SK-N-SH treated with all-trans-retinoic acid at 6 μM for 48 hours (cell line): ENCODE data around the gene CDK6.

ENCODE experiments used
- ATAC-seq: fragments of 200-7000 bp; cut with Tn5 transposase; 3 replicates; pipeline ENCODE4 v1.9.1; 2020; ENCODE audit warnings: mild to moderate bottlenecking, moderate library complexity
- ARNTL ChIP-seq: fragments of 450-650 bp; formaldehyde crosslinking; IDR thresholded peaks from 2 replicates; pipeline ENCODE4 v1.5.0; 2020; ENCODE audit warnings: low read depth, mild to moderate bottlenecking, moderate library complexity, borderline replicate concordance
- BACH2 ChIP-seq: fragments of 250-450 bp; sonication (Bioruptor Pico); IDR thresholded peaks from 2 replicates; pipeline ENCODE4 v1.9.0; 2021; ENCODE audit warnings: mild to moderate bottlenecking, borderline replicate concordance
- CSDC2 ChIP-seq: fragments of 250-450 bp; sonication (Bioruptor Pico); IDR thresholded peaks from 2 replicates; pipeline ENCODE4 v1.5.0; 2020; ENCODE audit warnings: mild to moderate bottlenecking, moderate library complexity
- CSRNP3 ChIP-seq: fragments of 250-450 bp; sonication (Bioruptor Pico); IDR thresholded peaks from 2 replicates; pipeline ENCODE4 v1.5.1; 2021; ENCODE audit warnings: mild to moderate bottlenecking, moderate library complexity
- ESRRG ChIP-seq: fragments of 250-450 bp; sonication (Bioruptor Pico); IDR thresholded peaks from 2 replicates; pipeline ENCODE4 v1.6.1; 2021; ENCODE audit warnings: mild to moderate bottlenecking
- GLIS3 ChIP-seq: fragments of 250-450 bp; sonication (Bioruptor Pico); IDR thresholded peaks from 2 replicates; pipeline ENCODE4 v1.5.0; 2020; ENCODE audit warnings: mild to moderate bottlenecking, moderate library complexity
- ISL1 ChIP-seq: fragments of 250-450 bp; sonication (Bioruptor Pico); IDR thresholded peaks from 2 replicates; pipeline ENCODE4 v2.1.2; 2022; ENCODE audit warnings: mild to moderate bottlenecking, moderate library complexity
- PPARA ChIP-seq: fragments of 250-450 bp; sonication (Bioruptor Pico); IDR thresholded peaks from 2 replicates; pipeline ENCODE4 v1.5.0; 2020; ENCODE audit warnings: mild to moderate bottlenecking, borderline replicate concordance
- RARB ChIP-seq: fragments of 250-450 bp; sonication (Bioruptor Pico); IDR thresholded peaks from 2 replicates; pipeline ENCODE4 v1.8.0; 2021; ENCODE audit warnings: mild to moderate bottlenecking, moderate library complexity
- SNAI2 ChIP-seq: fragments of 250-450 bp; sonication (Bioruptor Pico); IDR thresholded peaks from 2 replicates; pipeline ENCODE4 v1.5.0; 2020; ENCODE audit warnings: mild to moderate bottlenecking, moderate library complexity
- TCF4 ChIP-seq: fragments of 250-450 bp; sonication (Bioruptor Pico); IDR thresholded peaks from 2 replicates; pipeline ENCODE4 v1.8.0; 2021; ENCODE audit warnings: mild to moderate bottlenecking, moderate library complexity, borderline replicate concordance
- TOX ChIP-seq: fragments of 250-450 bp; sonication (Bioruptor Pico); IDR thresholded peaks from 2 replicates; pipeline ENCODE4 v1.8.0; 2021; ENCODE audit warnings: mild to moderate bottlenecking, moderate library complexity, borderline replicate concordance
- ZFP3 ChIP-seq: fragments of 250-450 bp; sonication (Bioruptor Pico); IDR thresholded peaks from 2 replicates; pipeline ENCODE4 v1.5.0; 2020; ENCODE audit warnings: mild to moderate bottlenecking, moderate library complexity
- ZFP30 ChIP-seq: fragments of 450-650 bp; formaldehyde crosslinking; IDR thresholded peaks from 2 replicates; pipeline ENCODE4 v1.5.0; 2022; ENCODE audit warnings: mild to moderate bottlenecking, moderate library complexity
- ZNF565 ChIP-seq: fragments of 450-650 bp; formaldehyde crosslinking; conservative IDR thresholded peaks from 2 replicates; pipeline ENCODE4 v1.5.0; 2020; ENCODE audit warnings: low read depth, mild to moderate bottlenecking, moderate library complexity
- ZNF70 ChIP-seq: fragments of 450-650 bp; formaldehyde crosslinking; IDR thresholded peaks from 2 replicates; pipeline ENCODE4 v1.5.0; 2020; ENCODE audit warnings: mild to moderate bottlenecking, moderate library complexity
- ZNF8 ChIP-seq: fragments of 450-650 bp; formaldehyde crosslinking; IDR thresholded peaks from 2 replicates; pipeline ENCODE4 v1.5.0; 2020; ENCODE audit warnings: mild to moderate bottlenecking, moderate library complexity
- TF ChIP-seq, protein P1 (sequence below): fragments of 250-450 bp; sonication (Bioruptor Pico); IDR thresholded peaks from 2 replicates; pipeline ENCODE4 v1.8.0; 2021; ENCODE audit warnings: low read depth, mild to moderate bottlenecking, moderate library complexity, borderline replicate concordance
- TF ChIP-seq, protein P2 (sequence below): fragments of 250-450 bp; sonication (Bioruptor Pico); IDR thresholded peaks from 2 replicates; pipeline ENCODE4 v1.8.0; 2020; ENCODE audit warnings: mild to moderate bottlenecking, moderate library complexity, borderline replicate concordance
- TF ChIP-seq, protein P3 (sequence below): fragments of 250-450 bp; sonication (Bioruptor Pico); IDR thresholded peaks from 2 replicates; pipeline ENCODE4 v1.5.1; 2020; ENCODE audit warnings: low read depth, mild to moderate bottlenecking, moderate library complexity

The CDK6 gene

GRCh38 chr7:92817398-92817797 lies 19.0 kb downstream of the CDK6 start:
- TF ChIP-seq, protein P1, sequence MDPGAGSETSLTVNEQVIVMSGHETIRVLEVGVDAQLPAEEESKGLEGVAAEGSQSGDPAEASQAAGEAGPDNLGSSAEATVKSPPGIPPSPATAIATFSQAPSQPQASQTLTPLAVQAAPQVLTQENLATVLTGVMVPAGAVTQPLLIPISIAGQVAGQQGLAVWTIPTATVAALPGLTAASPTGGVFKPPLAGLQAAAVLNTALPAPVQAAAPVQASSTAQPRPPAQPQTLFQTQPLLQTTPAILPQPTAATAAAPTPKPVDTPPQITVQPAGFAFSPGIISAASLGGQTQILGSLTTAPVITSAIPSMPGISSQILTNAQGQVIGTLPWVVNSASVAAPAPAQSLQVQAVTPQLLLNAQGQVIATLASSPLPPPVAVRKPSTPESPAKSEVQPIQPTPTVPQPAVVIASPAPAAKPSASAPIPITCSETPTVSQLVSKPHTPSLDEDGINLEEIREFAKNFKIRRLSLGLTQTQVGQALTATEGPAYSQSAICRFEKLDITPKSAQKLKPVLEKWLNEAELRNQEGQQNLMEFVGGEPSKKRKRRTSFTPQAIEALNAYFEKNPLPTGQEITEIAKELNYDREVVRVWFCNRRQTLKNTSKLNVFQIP (CRISPR knock-in tag) = no peak
- TF ChIP-seq ISL1 (CRISPR knock-in tag) = no peak
- no peak for TF ChIP-seq ZFP3 (CRISPR knock-in tag)
- TF ChIP-seq CSDC2 = no peak
- TF ChIP-seq GLIS3 (CRISPR knock-in tag) = no peak
- TF ChIP-seq ZFP30 (CRISPR knock-in tag) = no peak
- ATAC-seq = no peak

DNA sequence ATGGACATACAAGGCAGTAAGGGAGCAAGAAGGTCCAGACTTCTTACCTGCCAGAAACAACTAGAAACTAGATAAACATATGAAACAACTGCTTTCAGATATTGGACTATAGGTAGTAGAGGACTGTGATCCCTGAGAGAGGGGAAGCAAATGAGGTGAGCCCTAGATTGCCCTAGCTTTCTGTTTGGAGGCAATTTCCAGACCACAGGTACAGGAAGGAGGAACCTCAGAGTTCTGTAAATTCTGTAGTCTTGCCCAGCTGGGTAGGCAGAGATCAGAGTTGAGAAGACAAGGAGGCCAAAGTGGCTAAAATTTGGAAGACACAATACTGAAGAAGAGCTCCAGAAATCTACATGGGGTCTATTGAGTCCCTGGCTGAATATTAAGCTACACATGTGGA lies 21.0 kb downstream of the CDK6 start:
- TF ChIP-seq ZNF8 (CRISPR knock-in tag) = no peak
- TF ChIP-seq, protein P2, sequence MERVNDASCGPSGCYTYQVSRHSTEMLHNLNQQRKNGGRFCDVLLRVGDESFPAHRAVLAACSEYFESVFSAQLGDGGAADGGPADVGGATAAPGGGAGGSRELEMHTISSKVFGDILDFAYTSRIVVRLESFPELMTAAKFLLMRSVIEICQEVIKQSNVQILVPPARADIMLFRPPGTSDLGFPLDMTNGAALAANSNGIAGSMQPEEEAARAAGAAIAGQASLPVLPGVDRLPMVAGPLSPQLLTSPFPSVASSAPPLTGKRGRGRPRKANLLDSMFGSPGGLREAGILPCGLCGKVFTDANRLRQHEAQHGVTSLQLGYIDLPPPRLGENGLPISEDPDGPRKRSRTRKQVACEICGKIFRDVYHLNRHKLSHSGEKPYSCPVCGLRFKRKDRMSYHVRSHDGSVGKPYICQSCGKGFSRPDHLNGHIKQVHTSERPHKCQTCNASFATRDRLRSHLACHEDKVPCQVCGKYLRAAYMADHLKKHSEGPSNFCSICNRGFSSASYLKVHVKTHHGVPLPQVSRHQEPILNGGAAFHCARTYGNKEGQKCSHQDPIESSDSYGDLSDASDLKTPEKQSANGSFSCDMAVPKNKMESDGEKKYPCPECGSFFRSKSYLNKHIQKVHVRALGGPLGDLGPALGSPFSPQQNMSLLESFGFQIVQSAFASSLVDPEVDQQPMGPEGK (CRISPR knock-in tag) = no peak
- no peak for TF ChIP-seq ESRRG (CRISPR knock-in tag)
- no peak for TF ChIP-seq BACH2
- TF ChIP-seq ZNF565 (CRISPR knock-in tag) = no peak
- TF ChIP-seq ZNF70 (CRISPR knock-in tag) = no peak
- TF ChIP-seq ZFP30 (CRISPR knock-in tag) = no peak
- ATAC-seq = no peak

- TF ChIP-seq ZFP30 (CRISPR knock-in tag) (no peak), ISL1 (CRISPR knock-in tag) (no peak), BACH2 (no peak), ARNTL (no peak), RARB (CRISPR knock-in tag) (no peak), ESRRG (CRISPR knock-in tag) (no peak), CSRNP3 (no peak), TOX (CRISPR knock-in tag) (no peak), ZNF8 (CRISPR knock-in tag) (no peak), SNAI2 (no peak), ZNF565 (CRISPR knock-in tag) (no peak), TCF4 (CRISPR knock-in tag) (no peak), GLIS3 (CRISPR knock-in tag) (no peak), CSDC2 (no peak), PPARA (CRISPR knock-in tag) (no peak)
- TF ChIP-seq, protein P3, sequence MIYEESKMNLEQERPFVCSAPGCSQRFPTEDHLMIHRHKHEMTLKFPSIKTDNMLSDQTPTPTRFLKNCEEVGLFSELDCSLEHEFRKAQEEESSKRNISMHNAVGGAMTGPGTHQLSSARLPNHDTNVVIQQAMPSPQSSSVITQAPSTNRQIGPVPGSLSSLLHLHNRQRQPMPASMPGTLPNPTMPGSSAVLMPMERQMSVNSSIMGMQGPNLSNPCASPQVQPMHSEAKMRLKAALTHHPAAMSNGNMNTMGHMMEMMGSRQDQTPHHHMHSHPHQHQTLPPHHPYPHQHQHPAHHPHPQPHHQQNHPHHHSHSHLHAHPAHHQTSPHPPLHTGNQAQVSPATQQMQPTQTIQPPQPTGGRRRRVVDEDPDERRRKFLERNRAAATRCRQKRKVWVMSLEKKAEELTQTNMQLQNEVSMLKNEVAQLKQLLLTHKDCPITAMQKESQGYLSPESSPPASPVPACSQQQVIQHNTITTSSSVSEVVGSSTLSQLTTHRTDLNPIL (CRISPR knock-in tag) = no peak
- TF ChIP-seq, protein P2 (CRISPR knock-in tag) = no peak
- TF ChIP-seq, protein P1 (CRISPR knock-in tag) = no peak
Observed at GRCh38 chr7:92813390-92814024, 22.9 kb downstream of the CDK6 start.

More at GRCh38 chr7:92813390-92814024, 22.9 kb downstream of the CDK6 start:
- peak; percentile 5; the same call in 1 of the 3 replicates for ATAC-seq
